B cell (primary cell): ENCODE results near the gene MAPK9.

Experiments used
- EZH2 ChIP-seq: IDR thresholded peaks from 2 replicates; pipeline ENCODE4 v1.6.1; 2012; ENCODE audit warnings: borderline replicate concordance, low read depth, mild to moderate bottlenecking, moderate library complexity, low read length; ENCODE audit not compliant: insufficient read depth, poor library complexity, severe bottlenecking
- TF ChIP-seq, protein P1 (sequence below): fragments of 200-600 bp; IDR thresholded peaks from one replicate; pipeline ENCODE4 v1.8.0; 2022; ENCODE audit warnings: antibody characterized with exemption, mild to moderate bottlenecking

GRCh38 chr5:180204276-180204819 lies 87.5 kb downstream of the MAPK9 start:
- TF ChIP-seq, protein P1, sequence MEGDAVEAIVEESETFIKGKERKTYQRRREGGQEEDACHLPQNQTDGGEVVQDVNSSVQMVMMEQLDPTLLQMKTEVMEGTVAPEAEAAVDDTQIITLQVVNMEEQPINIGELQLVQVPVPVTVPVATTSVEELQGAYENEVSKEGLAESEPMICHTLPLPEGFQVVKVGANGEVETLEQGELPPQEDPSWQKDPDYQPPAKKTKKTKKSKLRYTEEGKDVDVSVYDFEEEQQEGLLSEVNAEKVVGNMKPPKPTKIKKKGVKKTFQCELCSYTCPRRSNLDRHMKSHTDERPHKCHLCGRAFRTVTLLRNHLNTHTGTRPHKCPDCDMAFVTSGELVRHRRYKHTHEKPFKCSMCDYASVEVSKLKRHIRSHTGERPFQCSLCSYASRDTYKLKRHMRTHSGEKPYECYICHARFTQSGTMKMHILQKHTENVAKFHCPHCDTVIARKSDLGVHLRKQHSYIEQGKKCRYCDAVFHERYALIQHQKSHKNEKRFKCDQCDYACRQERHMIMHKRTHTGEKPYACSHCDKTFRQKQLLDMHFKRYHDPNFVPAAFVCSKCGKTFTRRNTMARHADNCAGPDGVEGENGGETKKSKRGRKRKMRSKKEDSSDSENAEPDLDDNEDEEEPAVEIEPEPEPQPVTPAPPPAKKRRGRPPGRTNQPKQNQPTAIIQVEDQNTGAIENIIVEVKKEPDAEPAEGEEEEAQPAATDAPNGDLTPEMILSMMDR: no peak
- no peak for TF ChIP-seq EZH2
